ENCODE measurements around the gene TMEM135. TPM values are rescaled to one million over a fixed set of nuclear protein-coding genes. Genes with fewer than 3 reads are reported as not detected.

The TMEM135 gene
- total RNA-seq, 1 donor from 2014 or later: 16.4 TPM

DNA sequence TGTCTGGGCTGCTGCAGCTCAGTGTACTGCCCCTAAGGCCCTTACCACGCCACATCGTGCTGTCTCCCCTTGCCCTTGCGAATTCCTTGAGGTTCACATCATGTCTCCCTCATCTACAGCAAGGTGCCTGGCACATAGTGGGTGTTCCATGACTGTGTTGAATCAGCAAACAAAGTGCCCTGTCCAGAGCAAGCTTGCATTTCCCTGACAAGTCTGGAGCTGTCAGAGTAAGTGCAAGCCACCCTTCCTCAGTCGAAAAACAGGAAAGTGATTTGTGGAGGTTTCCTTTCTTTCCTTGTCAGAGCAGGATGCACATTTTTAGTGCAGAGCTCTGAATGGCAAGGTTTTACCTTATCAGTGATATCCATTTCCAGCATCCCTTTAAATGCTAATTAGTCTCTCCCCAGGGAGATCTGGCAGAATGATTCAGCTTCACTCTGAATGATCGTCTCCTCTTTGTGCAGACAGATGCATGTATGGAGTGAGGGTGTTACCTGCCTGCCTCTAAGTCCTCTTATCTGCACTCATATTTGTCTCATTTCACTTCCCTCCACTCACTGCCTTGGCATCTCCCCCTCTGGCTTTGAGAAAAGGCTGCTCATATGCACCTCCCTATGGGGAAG is 331.2 kb downstream of the TMEM135 start:
- no peak for DNase-seq
- Histone ChIP-seq H3K36me3 (no peaks in the 10 kb centered on the region), H3K4me1 (peaks cover 34% of the 10 kb centered on the region), H3K9me3 (replicated peaks) (no peaks in the 10 kb centered on the region), H3K27ac (replicated peaks) (peak overlapping the region; percentile 36), H3K27me3 (ENCODE audit: low read depth) (no peaks in the 10 kb centered on the region), H3K4me3 (no peak overlapping the region)
- TF ChIP-seq, protein P1, sequence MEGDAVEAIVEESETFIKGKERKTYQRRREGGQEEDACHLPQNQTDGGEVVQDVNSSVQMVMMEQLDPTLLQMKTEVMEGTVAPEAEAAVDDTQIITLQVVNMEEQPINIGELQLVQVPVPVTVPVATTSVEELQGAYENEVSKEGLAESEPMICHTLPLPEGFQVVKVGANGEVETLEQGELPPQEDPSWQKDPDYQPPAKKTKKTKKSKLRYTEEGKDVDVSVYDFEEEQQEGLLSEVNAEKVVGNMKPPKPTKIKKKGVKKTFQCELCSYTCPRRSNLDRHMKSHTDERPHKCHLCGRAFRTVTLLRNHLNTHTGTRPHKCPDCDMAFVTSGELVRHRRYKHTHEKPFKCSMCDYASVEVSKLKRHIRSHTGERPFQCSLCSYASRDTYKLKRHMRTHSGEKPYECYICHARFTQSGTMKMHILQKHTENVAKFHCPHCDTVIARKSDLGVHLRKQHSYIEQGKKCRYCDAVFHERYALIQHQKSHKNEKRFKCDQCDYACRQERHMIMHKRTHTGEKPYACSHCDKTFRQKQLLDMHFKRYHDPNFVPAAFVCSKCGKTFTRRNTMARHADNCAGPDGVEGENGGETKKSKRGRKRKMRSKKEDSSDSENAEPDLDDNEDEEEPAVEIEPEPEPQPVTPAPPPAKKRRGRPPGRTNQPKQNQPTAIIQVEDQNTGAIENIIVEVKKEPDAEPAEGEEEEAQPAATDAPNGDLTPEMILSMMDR (IDR thresholded peaks at IDR 0.05; ENCODE audit: borderline replicate concordance): no peak
- intact Hi-C loops (cut with micrococcal nuclease): no loop called here

DNA sequence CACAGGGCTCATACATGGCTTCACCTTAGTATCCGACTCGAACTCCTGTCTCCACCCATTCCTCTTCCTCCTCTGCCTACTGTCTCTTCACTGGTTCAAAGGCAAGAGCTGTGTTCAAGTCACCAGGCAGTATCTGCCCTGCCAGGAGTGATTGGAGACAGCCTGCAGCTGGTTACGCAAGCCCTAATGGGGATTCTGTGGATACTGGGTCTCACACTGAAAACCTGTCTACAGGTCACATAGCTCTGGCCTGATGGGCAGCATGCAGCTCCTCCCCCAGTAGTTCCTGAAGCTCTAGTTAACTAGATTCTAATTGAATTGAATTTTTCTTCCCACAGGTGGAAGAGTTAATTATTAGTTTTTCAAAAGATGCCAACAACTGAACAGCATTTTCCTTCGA is 332.2 kb downstream of the TMEM135 start:
- TF ChIP-seq, protein P1 (IDR thresholded peaks at IDR 0.05; ENCODE audit: borderline replicate concordance): no peak
- Histone ChIP-seq H3K4me3 (no peak overlapping the region), H3K36me3 (no peaks in the 10 kb centered on the region), H3K9me3 (replicated peaks) (no peaks in the 10 kb centered on the region), H3K4me1 (peaks cover 34% of the 10 kb centered on the region), H3K27me3 (ENCODE audit: low read depth) (no peaks in the 10 kb centered on the region), H3K27ac (replicated peaks) (peak overlapping the region; percentile 27)
- no peak for DNase-seq
- intact Hi-C loops (cut with micrococcal nuclease): no loop called here

DNA sequence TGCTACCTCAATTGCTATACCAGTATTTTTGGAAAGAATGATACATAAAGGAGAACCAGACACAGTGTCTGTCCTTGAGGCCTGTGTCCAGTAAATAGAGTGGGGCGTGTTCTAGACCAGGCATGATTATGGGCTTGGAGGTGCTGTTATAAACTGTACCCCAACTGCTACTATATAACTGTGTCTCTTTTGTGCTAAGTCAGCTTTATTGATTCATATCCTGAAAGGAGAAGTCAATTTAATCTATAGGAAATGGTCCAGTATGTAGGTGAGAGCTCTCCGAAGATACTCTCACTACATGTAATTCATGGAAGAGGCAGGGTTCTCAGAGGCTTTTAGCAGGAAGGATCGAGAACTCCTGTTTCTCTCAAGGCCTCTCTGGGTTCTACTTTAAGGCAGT is 334.3 kb downstream of the TMEM135 start:
- intact Hi-C loops (cut with micrococcal nuclease): no loop called here
- H3K27me3 ChIP-seq (ENCODE audit: low read depth): no peaks in the 10 kb centered on the region
- TF ChIP-seq, protein P1 (IDR thresholded peaks at IDR 0.05; ENCODE audit: borderline replicate concordance): no peak
- peaks cover 25% of the 10 kb centered on the region for H3K4me1 ChIP-seq
- DNase-seq: no peak
- no peaks in the 10 kb centered on the region for H3K36me3 ChIP-seq
- H3K9me3 ChIP-seq (replicated peaks): peaks cover under 1% of the 10 kb centered on the region
- no peak overlapping the region for H3K27ac ChIP-seq (replicated peaks)
- H3K4me3 ChIP-seq: no peak overlapping the region

Other genes starting within 250 kb of the TMEM135 start
- gene PRSS23, start 237.4 kb upstream of the TMEM135 start, total RNA-seq: 6.5 TPM
- 26.5 TPM for gene FZD4, start 82.5 kb upstream of the TMEM135 start, total RNA-seq